ENCODE results near the gene MARVELD3.

The MARVELD3 gene

DNA sequence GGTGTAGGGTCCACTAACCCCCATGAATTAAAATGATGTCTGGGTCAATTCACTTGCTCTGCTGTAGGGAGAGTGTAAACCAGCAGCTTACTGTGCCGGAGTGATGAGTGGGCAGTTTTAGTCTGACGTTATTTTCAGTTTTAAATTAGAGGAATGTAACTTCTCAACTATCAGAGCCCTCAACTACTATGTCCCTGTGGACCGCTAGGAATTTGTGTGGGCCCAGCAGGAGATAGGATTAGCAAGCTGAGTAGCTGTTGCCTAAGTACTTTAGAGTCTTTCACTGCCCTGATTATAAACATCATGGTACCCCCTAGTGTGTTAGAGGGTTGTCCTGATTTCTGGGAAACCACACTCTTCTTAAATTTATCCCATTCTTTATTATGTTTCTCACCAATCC is 11.4 kb downstream of the MARVELD3 start:
- no peak for TF ChIP-seq CTCF (IDR thresholded peaks at IDR 0.05; ENCODE audit: low read length, missing control alignments)
- peak; percentile 77 for DNase-seq (ENCODE audit: low read depth)
- no peak overlapping the region for H3K4me3 ChIP-seq (replicated peaks; ENCODE audit: low read depth, low read length)

GRCh38 chr16:71645450-71645849 is 19.5 kb downstream of the MARVELD3 start:
- peak; percentile 40 for DNase-seq (ENCODE audit: low read depth)
- TF ChIP-seq CTCF (IDR thresholded peaks at IDR 0.05; ENCODE audit: low read length, missing control alignments), result peak; percentile 48

DNA sequence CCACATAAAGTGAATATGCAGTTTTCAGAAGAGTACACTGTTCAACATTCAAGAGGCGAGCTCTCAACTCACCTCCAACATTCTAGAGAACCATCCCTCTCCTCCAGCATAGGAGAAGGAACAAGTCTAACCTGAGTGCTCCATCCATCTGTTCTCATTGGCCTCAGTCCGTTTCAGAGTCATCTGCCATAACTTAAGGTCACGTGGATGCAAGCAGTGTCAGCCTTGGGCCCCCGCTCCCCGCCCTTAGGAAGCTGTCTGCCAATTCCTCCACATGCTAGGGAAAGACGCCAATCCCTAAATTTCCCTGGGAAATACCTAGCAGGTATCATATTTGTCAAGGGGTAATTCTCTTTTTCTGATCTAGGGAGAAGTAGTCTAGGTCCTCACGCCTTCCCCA is 21.4 kb downstream of the MARVELD3 start:
- TF ChIP-seq CTCF (IDR thresholded peaks at IDR 0.05; ENCODE audit: low read length, missing control alignments), result no peak
- H3K4me3 ChIP-seq (replicated peaks; ENCODE audit: low read depth, low read length), result no peak overlapping the region
- no peak for DNase-seq (ENCODE audit: low read depth)

More at GRCh38 chr16:71645450-71645849, 19.5 kb downstream of the MARVELD3 start:
- H3K4me3 ChIP-seq (replicated peaks; ENCODE audit: low read depth, low read length), result no peak overlapping the region

DNA sequence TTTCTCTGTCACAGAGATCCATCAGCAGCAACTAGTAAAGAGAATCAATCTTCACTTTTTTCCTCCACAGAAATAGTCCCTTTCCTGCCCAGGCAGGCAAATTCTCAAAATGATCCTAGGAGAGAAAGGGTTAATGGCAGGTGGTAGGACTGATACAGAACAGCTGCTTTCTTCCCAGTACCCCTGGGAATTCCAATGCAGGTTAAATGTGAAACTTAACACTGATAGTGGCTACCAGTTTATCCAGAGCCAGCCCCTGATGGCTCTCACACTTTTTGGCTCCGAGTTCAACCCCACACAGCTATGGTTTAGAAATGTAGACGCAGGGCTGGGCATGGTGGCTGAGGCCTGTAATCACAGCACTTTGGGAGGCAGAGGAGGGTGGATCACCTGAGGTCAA is 22.2 kb downstream of the MARVELD3 start:
- no peak overlapping the region for H3K4me3 ChIP-seq (replicated peaks; ENCODE audit: low read depth, low read length)
- no peak for DNase-seq (ENCODE audit: low read depth)
- TF ChIP-seq CTCF (IDR thresholded peaks at IDR 0.05; ENCODE audit: low read length, missing control alignments), result no peak

DNA sequence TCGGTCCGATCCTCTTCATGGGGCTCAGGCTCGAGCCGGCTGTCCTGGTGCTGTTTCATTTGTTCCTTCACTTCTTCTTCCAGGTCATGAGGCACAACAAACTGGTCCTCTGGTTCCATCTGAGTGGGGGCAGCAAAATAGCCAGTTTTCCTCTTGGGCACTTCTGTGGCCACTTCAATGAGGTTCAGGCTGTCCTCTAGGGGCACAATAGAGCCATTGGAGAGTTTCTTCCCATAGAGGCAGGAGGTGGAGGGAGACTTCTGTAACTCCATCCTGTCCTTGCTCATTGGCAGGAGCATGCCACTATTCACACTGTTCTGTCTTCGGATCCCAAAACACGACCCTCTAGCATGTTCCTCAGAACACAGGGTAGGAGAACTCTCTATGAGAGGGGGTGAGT is 22.9 kb downstream of the MARVELD3 start:
- TF ChIP-seq CTCF (IDR thresholded peaks at IDR 0.05; ENCODE audit: low read length, missing control alignments), result peak; percentile 48
- no peak overlapping the region for H3K4me3 ChIP-seq (replicated peaks; ENCODE audit: low read depth, low read length)
- no peak for DNase-seq (ENCODE audit: low read depth)

- DNase-seq (ENCODE audit: low read depth), result no peak
- no peak overlapping the region for H3K4me3 ChIP-seq (replicated peaks; ENCODE audit: low read depth, low read length)
- no peak for TF ChIP-seq CTCF (IDR thresholded peaks at IDR 0.05; ENCODE audit: low read length, missing control alignments)
Observed at GRCh38 chr16:71649704-71650103, 23.7 kb downstream of the MARVELD3 start.

- DNase-seq (ENCODE audit: low read depth), result no peak
- no peak overlapping the region for H3K4me3 ChIP-seq (replicated peaks; ENCODE audit: low read depth, low read length)
- TF ChIP-seq CTCF (IDR thresholded peaks at IDR 0.05; ENCODE audit: low read length, missing control alignments), result no peak
Observed at GRCh38 chr16:71658771-71659170, 32.8 kb downstream of the MARVELD3 start.
